HG02798 (cell line): ENCODE results near the gene PSD4.

Experiments used
- ATAC-seq: cut with Tn5 transposase; IDR thresholded peaks from one replicate; pipeline ENCODE4 v1.9.1; 2021; ENCODE audit warnings: mild to moderate bottlenecking; ENCODE audit not compliant: unreplicated experiment, poor library complexity

The PSD4 gene

GRCh38 chr2:113173542-113174375 lies at the start of gene PSD4:
PSD4 (plus strand) TSS chr2:113173971; CDS start chr2:113182457, 8,486 bp downstream.
- ATAC-seq: peak; percentile 85

GRCh38 chr2:113124181-113124961 lies 49.4 kb upstream of the PSD4 start:
- no peak for ATAC-seq

- ATAC-seq: no peak
Observed at GRCh38 chr2:113124984-113125855, 48.6 kb upstream of the PSD4 start.

- ATAC-seq: no peak
Observed at GRCh38 chr2:113126845-113127645, 46.7 kb upstream of the PSD4 start, which contains the start of gene IL1RN. IL1RN (plus strand) TSS chr2:113127598; CDS start chr2:113127625, 27 bp downstream.

- no peak for ATAC-seq
Observed at GRCh38 chr2:113127646-113128570, 45.9 kb upstream of the PSD4 start.

- no peak for ATAC-seq
Observed at GRCh38 chr2:113129519-113130078, 44.2 kb upstream of the PSD4 start.

GRCh38 chr2:113131352-113132185 lies 42.2 kb upstream of the PSD4 start:
- no peak for ATAC-seq

GRCh38 chr2:113132414-113133021 lies 41.3 kb upstream of the PSD4 start:
- no peak for ATAC-seq

- ATAC-seq: no peak
Observed at GRCh38 chr2:113133704-113134598, 39.8 kb upstream of the PSD4 start.

- ATAC-seq: no peak
Observed at GRCh38 chr2:113134717-113135116, 39.1 kb upstream of the PSD4 start.

GRCh38 chr2:113135317-113135716 lies 38.5 kb upstream of the PSD4 start:
- peak; percentile 40 for ATAC-seq

GRCh38 chr2:113136828-113137775 lies 36.7 kb upstream of the PSD4 start:
- ATAC-seq: no peak

GRCh38 chr2:113137827-113138226 lies 35.9 kb upstream of the PSD4 start:
- no peak for ATAC-seq

- ATAC-seq: peak; percentile 59
Observed at GRCh38 chr2:113138428-113139322, 35.1 kb upstream of the PSD4 start.
